CD4-positive, alpha-beta T cell treated with Interleukin-15 for 1 hour (primary cell): ENCODE results near the gene TFEB.

Experiments
- DNase-seq: peaks from one replicate; pipeline ENCODE4 v3.0.0-alpha.2; 2020

The TFEB gene

DNA sequence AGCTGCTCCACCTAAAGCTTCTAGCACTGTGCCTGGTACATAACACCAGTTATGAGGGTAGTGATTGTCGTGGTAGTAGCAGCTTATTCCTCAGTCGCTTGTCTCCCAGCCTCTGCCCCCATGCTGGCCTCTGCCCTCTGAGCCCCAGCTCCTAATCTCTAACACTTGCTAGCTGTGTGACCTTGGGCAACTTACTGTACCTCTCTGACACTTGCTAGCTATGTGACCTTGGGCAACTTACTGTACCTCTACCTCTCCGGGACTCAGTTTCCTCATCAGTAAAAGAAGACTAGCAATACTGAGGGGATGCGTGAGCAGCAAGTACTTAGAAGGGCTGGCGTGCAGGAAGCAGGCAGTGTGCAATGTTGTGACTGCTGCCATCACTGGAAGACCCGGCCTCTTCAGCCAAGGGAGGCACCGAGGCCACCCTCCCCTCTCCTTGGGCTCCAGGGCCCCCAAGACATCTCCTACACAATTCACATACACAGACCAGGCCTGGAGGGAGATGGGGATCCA lies 87.3 kb downstream of the TFEB start:
- DNase-seq = no peak

DNA sequence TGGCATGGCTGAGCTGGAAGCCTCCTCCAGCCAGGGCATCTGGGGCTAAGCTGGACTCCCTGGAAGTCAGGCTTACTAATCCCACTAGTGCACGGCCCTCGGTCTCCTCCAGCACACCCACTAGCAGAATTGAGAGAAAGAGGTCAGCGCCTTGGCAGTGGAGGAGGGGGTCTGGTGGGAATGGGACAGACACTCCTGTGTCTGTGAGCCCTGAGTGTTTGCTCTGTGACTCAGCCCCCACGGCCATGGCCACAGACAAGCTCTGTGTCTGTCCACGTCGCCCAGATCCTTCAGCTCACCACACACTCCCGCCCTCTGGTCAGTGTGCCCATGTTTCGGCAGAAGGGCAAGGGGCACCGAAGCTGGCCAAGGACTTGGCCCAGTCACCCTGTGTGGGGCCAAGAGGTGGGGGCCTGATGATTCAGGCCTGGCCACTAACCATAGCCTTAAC lies 88.3 kb downstream of the TFEB start:
- DNase-seq = no peak

DNA sequence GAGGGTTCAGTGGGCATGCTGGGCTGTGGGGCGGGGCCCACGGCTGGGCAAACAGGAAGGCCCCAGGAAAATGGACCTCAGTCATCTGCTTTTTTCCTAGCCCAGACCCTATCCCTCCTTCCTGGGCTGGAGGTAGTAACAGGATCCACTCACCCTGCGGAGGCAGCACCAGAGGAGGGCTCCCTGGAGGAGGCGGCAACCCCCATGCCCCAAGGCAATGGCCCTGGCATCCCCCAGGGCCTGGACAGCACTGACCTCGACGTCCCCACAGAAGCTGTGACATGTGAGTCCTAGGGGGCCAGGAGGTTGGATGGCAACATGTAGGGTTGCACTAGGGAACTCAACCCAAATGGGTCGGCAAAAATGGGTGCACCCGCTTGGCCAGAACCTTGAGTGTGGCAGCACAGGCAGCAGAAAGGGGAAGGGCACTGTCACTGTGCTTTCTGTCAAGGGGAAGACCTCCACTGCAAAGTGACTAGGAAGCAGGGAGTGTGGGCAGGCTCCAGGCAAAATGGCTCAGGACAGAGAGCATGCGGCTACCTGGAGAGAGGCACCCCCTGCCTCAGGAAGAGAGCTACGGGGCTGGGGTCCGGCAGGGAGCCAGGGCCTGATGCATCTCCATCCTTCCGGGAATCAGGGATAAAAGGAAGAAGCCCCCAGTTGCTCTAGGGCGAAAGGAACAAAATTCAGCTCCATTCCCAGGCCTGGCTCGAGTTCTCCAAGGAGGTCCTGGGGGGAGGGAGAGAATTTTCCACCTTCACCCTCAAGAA lies 89.2 kb downstream of the TFEB start:
- no peak for DNase-seq

DNA sequence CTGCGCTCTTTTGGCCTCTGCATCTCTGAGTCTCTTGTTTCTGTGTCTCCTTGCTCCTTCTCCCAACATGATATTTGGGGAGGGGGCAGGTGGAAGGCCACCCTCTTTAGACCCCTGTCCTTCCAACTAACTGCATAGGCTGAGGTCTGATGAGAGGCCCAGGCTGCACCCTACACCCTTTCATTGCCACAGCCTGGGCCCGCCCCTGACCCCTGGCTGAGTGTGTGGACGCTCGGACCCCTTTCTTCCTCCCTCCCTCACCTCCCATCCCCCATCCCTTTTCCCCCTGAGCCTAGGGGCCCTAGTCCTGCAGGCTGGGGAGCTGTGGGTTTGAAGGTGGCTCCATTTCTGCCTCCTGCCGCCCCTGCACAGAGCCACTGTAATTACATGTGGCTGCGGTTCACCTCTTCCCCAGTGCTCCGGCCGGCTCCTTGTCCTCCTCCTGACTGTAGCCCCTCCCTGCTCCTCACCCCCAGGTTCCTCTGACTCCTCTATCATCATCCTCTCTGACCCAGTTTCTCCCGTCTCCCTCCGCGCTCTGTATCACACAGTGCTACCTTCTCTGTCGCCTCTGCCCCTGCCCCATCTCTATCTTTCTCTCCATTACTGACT lies 90.3 kb downstream of the TFEB start:
- no peak for DNase-seq

DNA sequence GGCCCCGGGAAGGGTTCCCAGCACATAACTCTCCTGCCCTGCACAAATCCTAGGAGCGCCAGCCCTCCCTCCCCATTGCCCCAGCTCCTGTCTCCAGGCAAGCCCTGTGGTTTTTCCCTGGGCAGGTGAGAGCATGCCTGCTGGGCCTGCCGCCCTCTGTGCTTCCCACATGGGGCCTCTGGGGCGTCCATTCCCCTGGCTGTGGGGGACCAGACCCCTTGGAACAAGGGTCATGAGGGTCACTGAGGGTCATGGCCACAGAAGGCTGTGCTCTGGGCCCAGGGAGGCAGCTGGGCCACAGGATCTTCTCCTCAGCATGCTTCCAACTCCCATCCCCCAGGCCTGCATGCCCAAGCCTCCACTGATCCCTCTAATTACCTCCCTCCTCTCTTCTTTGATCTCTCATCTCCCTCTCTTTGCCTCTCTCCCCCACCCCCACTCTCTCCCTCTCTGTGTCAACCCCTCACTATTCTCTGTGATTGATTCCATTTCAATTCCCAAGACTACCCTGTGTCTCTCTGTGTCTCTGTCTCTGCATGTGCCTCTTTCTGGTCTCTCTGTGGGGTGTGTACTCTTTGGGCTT lies 91.0 kb downstream of the TFEB start:
- no peak for DNase-seq

DNA sequence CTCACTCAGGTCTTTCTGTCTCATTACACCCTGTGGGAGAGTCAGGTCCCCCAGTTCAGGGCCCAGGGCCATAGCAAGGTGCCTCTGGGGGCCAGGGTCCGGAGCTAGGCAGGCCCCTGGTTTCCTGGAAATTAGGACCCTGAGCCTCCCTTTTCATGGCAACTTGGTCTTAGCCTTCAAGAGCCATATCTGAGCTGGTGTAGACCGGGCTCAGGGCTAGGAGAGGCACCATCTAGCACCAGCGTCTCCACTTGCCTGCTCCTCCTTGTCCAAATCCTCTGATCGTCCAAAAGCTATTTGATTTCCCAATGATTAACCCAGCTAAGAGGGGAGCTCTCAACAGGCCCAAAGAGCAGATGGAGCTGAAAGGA lies 91.5 kb downstream of the TFEB start:
- no peak for DNase-seq

DNA sequence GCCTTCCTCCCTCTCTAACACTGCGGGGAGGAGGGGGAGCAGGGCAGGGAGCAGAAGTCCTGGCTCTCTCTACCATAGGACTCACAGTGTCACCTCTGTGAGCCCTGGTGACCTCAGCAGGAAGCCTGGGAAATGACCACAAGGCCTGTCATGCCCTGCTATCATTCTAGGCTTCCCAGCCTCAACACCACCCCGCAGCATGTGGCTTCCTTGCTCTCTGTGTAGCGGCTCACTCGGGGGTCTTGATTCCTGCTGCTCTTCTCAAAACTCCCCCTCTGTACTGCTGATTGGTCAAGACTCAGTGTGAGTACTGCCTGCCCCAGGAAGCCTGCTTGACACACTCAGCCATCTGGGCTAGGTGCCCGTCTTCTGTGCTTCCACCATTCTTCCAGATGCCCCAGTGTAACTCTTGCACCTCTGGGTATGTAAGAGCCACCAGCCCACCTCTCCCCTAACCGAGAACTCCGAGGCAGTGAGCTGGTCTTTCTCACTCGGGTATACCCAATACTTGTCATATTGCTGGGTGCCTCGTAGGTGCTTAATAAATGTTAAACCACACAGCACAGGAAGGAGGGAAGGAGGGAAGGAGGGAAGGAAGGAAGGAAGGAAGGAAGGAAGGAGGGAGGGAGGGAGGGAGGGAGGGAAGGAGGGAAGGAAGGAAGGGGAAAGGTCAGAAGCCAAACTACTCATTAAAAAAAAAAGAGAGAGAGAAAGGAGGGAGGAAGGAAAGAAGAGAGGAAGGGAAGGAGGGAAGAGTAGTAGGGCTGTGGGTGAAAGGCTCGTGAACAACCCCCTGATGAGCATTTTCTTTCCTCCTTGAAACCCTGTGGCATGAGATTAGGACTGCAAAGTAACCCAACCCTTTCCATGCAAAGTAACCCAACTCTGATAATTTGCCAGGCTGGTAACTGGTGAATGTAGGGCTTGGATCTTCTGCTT lies 92.2 kb downstream of the TFEB start:
- no peak for DNase-seq

DNA sequence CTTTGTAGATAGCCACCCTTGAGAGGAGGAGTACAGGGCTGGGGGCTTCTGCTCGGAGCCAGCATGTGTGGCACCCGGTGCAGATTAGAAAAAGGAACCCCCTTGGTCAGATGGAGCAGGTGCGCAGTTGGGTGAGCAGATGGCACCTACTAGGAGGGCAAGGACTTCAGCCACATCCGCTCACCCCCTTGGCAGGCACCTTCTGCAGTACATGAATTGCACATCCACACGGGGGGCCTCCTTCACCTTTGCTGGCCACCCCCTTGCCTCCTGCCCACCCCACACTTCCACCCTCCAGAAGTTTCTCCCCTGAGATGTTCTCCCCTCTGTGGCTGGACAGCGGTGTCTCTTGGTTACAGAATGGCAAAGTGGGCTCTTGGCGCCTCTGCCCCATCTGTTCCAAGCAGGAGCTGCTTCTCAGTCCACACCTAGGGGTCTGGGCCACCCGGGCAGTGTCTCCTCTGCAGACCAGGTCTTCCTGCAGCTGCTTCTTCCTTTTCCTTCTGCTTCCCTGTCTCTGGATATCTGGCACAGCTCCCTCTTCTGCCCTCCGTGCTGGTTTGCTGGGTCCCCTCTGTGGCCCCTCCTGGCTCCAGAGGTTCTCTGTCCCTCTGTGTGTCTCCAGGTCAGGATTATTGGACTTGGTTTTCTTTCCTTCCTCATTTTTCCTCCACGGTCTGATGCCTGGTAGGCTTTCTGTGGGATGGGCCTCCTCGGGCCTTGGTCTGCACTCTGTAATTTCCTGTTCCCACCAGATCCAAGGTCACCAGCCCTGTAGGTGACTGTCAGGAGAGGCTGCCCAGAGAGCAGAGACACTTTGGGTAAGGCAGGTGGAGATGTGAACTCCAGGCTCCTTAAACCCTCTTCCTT lies 93.1 kb downstream of the TFEB start:
- no peak for DNase-seq

DNA sequence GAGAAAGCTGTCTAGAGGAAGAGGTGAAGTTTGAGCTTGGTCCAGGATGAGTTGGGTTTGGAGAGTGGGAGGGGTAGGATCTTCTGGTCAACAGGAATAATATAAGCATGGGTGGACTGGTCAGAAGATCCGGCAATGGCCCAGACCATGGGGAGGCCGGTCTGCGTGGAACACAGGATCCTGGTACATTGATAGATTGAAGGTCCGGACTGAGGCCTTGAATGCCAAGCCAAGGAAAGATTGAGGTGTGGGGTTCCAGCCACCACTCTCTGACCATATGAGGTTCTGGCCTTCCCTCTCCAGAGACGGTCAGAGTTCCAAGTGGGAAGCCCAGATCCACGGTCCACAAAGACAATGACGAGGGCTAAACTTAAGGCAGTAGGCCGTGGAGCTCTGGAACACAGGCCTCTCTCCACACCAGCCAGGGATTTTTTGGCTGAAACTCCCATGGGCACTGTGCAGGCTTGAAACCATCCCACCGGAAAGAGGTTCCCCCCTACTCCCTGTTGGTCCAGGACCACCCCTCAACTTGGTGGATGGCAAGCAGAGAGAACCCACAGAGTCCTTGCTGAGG lies 94.0 kb downstream of the TFEB start:
- no peak for DNase-seq

DNA sequence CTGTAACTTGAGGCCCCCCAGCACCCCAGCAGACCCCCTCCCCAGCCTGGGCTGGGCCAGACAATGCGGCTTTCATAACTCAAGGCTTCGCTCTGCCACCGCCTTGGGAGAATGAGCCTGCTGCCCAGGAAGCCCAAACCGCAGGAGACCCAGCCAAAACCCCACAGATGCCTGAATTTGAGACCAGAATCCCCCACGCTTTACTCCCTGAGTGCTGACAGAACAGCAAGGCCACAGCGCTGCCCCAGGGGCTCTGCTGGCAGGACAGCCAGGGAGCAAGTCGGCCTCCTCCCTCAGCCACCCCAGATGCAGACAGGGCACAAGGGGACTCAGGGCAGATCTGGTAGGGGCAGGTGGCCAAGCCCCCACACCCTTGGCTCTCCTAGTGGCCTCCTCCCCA lies 95.0 kb downstream of the TFEB start:
- no peak for DNase-seq

DNA sequence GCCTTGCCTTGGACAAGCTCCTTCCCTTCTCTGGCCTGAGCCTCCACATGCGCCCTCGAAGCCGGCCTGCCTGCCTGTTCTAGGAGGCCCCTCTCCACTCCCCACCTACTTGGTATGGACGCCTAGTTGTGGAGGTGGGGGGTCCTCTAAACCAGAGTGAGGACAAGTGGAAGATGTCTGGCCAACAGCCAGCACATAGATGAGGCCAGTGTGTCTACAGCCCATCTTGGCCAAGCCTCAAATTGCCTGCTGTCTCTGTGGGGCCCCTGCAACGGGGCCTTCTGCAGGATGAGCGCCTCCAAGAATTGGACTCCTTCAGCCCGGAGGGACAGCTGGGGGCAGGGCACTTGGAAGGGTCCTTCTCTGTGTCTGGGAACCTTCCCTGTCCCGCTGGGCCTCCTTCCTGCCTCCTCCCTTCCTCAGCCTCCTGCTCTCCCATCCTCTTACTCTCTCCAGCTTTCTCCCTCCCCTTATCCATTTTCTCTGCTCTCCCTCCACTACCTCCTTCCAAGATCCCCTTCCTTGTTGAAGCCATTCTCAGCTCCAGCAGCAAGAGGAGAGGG lies 95.5 kb downstream of the TFEB start:
- no peak for DNase-seq

DNA sequence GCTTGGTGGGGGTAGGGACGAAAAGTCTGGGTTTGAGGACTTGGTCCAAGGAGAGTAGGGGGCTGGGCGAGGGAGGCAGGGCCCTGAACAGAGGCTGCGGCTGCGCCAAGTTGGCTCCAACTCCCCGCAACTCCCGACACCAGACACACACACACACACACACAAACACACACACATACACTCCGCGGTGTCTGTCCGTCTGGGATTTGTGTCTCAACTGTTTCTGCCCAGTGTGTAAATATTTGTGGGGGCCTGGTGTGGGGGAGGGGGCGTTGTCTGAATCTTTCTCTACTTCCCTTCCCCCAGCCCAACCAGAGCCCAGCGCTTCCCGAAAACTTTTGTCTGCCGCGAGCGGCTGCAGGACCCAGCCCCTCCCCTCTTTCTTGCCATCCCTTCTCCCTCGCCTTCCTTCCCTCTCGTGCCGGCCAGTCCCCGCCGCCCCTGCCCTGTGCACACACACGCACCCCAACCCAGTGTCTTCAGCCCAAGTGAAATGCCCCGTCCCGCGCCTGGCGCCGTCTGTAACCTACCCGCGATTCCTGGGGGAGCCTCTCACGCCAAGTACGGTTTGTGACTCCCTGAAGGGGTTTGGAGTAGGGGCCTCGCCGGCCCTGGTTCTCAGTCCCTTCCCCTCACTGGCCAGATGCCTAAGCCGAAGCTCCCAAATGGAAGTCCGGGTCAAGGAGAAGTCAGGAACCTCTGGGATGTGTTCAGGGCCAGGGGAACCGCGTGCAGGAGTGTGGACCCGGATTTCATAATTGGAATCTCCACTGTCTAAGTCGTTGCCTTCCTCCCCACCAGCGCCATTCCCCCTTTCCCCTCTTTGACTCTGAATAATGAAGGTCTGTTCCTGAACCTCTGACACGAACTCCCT lies 96.2 kb downstream of the TFEB start:
- DNase-seq = no peak

DNA sequence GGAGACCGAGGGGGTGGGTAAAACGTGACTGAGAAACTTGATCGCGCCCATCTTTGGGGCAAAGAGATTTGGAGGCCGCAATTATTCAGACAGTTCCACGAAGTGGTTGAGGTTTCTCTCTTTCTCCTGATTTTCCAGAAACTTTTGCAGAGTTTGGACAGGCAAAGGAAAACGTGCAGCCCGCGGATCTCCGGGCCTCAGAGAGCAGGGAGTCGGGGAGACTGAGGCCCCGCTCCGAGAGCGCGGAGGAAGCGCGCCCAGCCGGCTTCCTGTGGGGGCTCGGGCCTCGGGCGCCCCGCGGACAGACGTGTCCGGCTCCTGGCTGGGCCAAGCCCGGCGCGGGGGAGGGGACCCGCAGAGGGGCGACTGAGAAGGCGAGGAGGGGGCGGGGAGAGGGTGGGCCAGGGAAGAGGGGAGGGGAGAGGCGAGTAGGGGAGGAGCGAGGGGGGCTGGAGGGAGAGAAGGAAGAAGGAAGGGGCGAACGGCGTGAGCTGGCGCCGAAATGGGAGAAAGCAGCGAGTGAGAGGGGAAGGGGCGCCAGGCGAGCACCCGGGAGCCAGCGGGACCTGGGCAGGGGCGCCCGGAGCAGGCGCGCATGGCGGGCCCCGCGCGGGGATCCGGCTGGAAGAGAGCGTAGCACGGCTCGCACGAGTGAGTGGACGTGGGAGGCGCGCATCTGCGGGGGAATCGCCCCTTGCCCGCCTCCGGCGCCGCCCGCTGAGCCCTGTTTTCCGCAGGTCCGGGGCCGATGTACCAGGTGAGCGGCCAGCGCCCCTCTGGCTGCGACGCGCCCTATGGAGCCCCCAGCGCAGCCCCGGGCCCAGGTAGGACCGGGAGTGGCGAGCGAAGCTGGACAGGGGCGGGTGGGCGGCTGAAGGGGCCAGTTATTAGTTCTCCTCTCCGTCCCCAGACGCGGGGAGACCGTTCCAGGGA lies 97.1 kb downstream of the TFEB start, which contains the start of gene MDFI:
MDFI (plus strand) TSS at position 467 of the 933 bp plus-strand sequence; CDS start at position 749, 282 bp downstream.
- no peak for DNase-seq

DNA sequence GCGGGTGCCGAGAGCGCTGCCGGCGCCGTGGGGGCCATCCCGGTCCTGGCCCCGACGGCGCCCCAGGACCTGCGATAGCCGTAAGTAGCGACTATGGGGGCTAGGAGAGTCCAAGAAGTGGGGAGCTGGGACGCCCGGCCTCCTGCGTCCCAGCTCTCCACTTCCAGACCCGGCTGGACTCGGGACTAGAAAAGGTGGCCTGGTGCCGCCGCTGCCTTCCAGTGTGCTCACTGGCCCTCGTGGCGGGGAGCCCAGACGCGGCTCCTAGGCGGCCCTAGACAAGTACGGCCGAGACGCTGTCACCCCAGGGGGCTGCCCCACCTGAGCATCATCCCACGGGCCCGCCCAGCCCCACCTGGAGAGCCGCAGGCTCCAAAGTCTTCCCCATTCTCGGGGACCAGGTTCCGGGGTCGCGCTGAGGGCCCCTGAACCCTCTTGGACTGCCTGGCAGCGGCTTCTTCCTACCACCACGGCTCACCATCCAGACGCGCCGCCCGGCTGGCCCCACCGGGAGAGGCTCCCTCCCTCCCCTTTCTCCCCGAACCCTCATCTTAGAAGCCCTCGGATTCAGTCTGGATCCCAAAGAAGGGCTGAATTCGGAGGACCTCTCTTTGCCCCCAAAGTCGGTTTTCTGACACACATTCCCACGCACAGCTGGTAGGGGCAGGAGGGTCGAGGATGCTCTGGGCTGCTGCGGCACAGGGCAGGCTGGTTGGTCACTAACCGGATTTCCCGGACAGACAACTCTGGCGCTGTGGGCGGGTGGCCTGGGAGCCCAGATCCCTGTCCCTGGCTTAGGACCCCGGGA lies 98.0 kb downstream of the TFEB start:
- DNase-seq = no peak

DNA sequence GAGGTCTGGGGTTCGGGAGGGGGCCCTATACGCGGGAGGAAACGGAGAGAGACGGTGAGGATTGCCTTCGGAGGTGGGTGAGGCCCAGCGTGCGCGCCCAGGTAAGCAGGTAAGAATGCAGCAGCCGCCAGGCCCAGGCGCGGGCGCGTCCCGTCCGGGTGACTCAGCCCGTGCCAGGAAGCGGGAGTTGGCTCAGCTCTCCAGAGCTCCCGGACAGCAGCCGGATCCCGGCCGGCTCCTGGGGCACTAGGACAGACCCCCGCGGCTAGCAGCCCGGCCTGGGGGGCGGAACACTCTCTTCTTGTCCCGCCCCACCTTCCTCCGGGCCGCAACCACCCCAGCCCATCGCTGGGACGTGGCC lies 98.6 kb downstream of the TFEB start:
- no peak for DNase-seq

DNA sequence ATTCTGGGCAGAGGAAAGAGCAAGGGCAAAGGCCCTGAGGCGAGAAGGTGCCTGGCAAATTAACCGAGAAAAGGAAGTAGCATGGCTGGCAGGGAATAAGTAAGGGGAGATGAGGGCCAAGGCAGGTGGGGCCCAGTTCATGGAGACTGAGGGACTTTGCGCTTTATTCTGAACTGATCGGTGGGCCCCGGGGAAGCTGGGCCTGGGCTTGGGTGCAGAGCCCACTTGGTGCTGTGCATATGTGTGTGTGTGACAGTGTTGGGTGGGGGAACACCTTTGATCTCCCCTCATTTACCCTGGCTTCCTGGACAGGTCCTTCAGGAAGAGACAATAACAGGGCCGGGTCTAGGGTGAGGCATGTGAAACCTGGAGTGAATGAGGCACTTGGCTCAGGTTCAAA lies 100.0 kb downstream of the TFEB start:
- no peak for DNase-seq

DNA sequence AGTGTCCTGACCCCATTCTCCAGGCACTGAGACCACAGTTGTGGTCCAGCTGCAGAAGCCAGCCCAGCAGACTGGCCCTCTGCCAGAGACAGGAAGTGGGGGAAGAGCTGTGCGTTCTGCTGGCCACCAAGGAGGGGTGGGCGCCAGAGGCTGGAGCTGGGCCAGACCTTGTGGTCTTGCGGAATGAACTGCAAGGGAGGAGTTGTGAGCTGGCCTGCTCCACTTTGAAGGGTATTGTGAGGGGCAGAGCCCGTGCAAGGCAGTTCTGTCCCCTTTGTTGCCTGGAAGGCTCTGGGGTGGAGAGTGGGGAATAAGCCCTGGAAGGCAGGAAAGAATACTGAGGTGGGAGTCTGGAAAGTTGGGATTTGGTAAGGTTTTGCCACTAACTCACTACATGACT lies 100.8 kb downstream of the TFEB start:
- no peak for DNase-seq
